ENCODE data around the gene AXIN2. TPM values are rescaled to one million over a fixed set of nuclear protein-coding genes. Genes with fewer than 3 reads are reported as not detected.

The AXIN2 gene, protein sequence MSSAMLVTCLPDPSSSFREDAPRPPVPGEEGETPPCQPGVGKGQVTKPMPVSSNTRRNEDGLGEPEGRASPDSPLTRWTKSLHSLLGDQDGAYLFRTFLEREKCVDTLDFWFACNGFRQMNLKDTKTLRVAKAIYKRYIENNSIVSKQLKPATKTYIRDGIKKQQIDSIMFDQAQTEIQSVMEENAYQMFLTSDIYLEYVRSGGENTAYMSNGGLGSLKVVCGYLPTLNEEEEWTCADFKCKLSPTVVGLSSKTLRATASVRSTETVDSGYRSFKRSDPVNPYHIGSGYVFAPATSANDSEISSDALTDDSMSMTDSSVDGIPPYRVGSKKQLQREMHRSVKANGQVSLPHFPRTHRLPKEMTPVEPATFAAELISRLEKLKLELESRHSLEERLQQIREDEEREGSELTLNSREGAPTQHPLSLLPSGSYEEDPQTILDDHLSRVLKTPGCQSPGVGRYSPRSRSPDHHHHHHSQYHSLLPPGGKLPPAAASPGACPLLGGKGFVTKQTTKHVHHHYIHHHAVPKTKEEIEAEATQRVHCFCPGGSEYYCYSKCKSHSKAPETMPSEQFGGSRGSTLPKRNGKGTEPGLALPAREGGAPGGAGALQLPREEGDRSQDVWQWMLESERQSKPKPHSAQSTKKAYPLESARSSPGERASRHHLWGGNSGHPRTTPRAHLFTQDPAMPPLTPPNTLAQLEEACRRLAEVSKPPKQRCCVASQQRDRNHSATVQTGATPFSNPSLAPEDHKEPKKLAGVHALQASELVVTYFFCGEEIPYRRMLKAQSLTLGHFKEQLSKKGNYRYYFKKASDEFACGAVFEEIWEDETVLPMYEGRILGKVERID
- polyA plus RNA-seq: 12.4 TPM
- long read RNA-seq, donor 1: 0 reads
- long read RNA-seq, donor 2, partial matches to known transcripts: 0 of 1 reads
- long read RNA-seq, donor 2, other reads (novel, unspliced or antisense): 0 of 1 reads
- long read RNA-seq, donor 3: 0 reads
- long read RNA-seq, donor 4: 0 reads
- long read RNA-seq, donor 5: 0 reads
- long read RNA-seq, donor 6: 0 reads
- long read RNA-seq, donor 7, partial matches to known transcripts: 6 of 7 reads
- long read RNA-seq, donor 7, other reads (novel, unspliced or antisense): 0 of 7 reads
- long read RNA-seq, donor 8: 0 reads
- long read RNA-seq, donor 9: 0 reads
- long read RNA-seq, donor 10: 0 reads
- long read RNA-seq, donor 11, partial matches to known transcripts: 0 of 1 reads
- long read RNA-seq, donor 11, other reads (novel, unspliced or antisense): 0 of 1 reads

DNA sequence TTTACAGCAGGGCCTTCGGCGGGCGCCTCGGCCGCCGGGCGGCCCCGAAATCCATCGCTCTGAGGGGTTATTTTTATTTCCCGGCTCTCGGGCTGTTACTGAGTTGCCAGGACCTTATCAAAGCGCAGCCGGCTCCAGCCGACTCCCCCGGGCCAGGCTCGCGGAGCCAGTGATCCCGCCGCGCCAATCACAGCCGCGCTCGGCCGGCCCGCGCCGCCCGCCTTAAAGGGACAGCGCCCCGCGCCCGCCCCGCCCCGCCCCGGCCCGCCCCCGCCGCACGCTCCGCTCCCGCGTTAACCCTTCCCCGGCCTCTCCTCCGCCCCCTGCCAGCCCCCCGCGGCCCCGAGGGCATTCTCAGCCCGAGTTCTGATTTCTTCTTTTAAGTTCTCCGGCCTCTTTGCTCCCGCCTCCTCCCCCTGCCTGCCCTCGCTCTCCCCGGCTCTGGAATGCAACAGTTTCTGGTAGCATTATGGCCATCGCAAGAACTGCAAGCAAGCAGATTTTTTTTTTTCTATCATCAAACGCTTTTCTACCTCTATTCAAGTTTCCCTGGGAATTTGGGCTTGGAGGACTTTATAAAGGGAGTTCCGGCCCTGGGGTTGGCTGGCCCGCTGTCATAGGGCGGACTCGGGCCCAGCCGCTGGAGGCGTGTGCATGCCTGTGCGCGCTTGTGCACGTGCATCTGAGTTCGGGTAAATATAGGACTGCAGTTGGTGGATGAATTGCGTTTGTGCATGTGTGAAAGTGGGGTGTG lies at the start of gene AXIN2:
TSS of gene AXIN2 (minus strand) at position 197 of the 754 bp plus-strand sequence. CDS start 3,028 bp downstream, outside the sequence.
- Histone ChIP-seq H3K4me1 (ENCODE audit: control insufficient read depth, insufficient read depth, low read length) (peaks cover 51% of the 10 kb centered on the region), H3K27me3 (ENCODE audit: control insufficient read depth, insufficient read depth, low read length) (peaks cover 6% of the 10 kb centered on the region), H3K9me3 (ENCODE audit: control insufficient read depth, low read depth, low read length) (no peaks in the 10 kb centered on the region), H3K36me3 (ENCODE audit: control insufficient read depth, insufficient read depth, low read length) (peaks cover 10% of the 10 kb centered on the region), H3K27ac (ENCODE audit: low read length) (peak within 1 kb of the TSS; percentile 91), H3K4me3 (ENCODE audit: low read length) (peak within 1 kb of the TSS; percentile 67)
- WGBS (ENCODE audit: insufficient coverage, low lambda C conversion rate): 0% methylated on average over 2 of the region's 65 CpGs
- DNase-seq: peak; percentile 84 to 96

DNA sequence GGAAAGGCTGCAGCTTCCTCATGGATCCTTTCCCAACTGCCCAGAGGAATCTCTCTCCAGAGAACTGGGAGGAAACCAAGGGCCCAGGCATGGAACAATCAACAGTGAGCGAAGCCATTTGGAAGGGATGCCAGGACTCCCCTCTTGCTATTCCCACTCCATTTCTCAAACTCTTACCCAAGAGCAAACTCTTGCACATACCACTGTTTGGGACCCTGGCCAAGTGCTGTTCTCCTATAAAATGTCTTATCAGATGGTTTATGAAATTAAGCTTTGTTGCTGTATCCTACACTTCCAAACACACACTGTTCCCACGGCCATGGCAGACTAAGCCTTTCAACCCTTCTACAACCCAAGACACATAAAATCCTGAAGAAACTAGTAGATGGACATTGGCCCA lies 48.3 kb upstream of the AXIN2 start:
- no peaks in the 10 kb centered on the region for H3K27me3 ChIP-seq (ENCODE audit: control insufficient read depth, insufficient read depth, low read length)
- DNase-seq: no peak
- whole genome bisulfite sequencing (ENCODE audit: insufficient coverage, low lambda C conversion rate): 100% methylated on average over 1 of the region's 2 CpGs
- H3K36me3 ChIP-seq (ENCODE audit: control insufficient read depth, insufficient read depth, low read length): no peaks in the 10 kb centered on the region
- H3K27ac ChIP-seq (ENCODE audit: low read length): no peak overlapping the region
- H3K4me3 ChIP-seq (ENCODE audit: low read length): no peak overlapping the region
- H3K4me1 ChIP-seq (ENCODE audit: control insufficient read depth, insufficient read depth, low read length): no peaks in the 10 kb centered on the region
- no peaks in the 10 kb centered on the region for H3K9me3 ChIP-seq (ENCODE audit: control insufficient read depth, low read depth, low read length)

DNA sequence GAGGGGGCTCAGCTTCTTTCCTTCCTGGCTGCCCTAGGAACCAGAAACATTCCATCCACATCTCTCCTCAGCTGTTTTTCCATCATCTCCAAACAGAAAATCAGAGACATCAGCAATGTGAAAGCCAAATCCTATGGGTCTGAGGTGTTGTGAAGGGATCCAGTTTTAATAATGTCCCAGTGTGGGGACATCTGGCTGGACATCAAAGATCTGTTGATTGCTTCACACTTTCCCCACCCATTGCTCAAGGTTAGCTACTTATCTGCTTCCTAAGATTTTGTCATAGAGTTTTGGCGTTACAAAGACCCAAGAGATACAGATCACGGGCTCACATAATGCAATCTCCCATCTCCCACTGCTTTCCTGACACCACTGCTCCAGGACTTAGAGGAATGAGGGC lies 47.8 kb upstream of the AXIN2 start:
- Histone ChIP-seq H3K36me3 (ENCODE audit: control insufficient read depth, insufficient read depth, low read length) (no peaks in the 10 kb centered on the region), H3K27me3 (ENCODE audit: control insufficient read depth, insufficient read depth, low read length) (no peaks in the 10 kb centered on the region), H3K4me3 (ENCODE audit: low read length) (no peak overlapping the region), H3K27ac (ENCODE audit: low read length) (no peak overlapping the region), H3K9me3 (ENCODE audit: control insufficient read depth, low read depth, low read length) (no peaks in the 10 kb centered on the region), H3K4me1 (ENCODE audit: control insufficient read depth, insufficient read depth, low read length) (no peaks in the 10 kb centered on the region)
- no peak for DNase-seq
- WGBS (ENCODE audit: insufficient coverage, low lambda C conversion rate): no CpG with 5 or more reads among the region's 2 CpGs

DNA sequence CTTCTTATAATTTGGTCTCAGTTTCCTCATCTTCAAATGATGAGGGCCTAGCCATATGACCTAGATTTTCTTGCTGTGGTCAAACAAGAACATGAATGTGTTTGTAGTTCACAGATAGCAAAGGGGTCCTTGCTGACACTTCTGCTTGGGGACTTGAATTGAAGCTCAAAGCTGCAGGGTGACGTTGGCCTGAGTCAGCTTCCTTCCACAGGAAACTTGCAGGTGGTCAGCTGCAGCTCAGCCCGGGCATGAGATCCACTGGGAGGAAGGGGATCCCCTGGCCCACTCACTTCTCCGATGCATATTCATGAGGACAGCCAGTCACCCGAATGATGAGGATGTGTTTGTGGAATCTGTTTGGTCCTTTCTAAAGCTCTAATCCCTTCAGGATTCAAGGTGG lies 42.6 kb upstream of the AXIN2 start:
- Histone ChIP-seq H3K4me1 (ENCODE audit: control insufficient read depth, insufficient read depth, low read length) (no peaks in the 10 kb centered on the region), H3K36me3 (ENCODE audit: control insufficient read depth, insufficient read depth, low read length) (no peaks in the 10 kb centered on the region), H3K27me3 (ENCODE audit: control insufficient read depth, insufficient read depth, low read length) (no peaks in the 10 kb centered on the region), H3K9me3 (ENCODE audit: control insufficient read depth, low read depth, low read length) (no peaks in the 10 kb centered on the region), H3K27ac (ENCODE audit: low read length) (no peak overlapping the region), H3K4me3 (ENCODE audit: low read length) (no peak overlapping the region)
- DNase-seq: no peak
- no CpG with 5 or more reads among the region's 4 CpGs for WGBS (ENCODE audit: insufficient coverage, low lambda C conversion rate)

DNA sequence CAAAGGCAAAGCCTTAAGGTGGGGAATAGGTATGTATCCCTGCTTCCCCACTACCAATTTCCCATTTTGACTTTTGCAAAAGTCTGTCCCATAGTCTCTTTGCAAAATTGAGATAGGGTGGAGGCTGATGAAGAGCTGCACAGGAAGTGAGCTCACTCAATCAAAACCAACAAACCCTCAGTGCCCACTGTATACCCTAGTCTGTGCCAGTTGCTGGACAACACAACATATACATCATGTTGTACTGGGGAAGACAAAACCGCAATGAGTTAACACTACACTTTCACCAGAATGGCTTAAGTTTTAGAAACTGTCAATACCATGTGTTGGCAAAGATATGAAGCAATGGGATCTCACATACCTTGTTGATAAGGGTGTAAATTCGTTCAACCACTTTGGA lies 40.4 kb upstream of the AXIN2 start:
- Histone ChIP-seq H3K4me1 (ENCODE audit: control insufficient read depth, insufficient read depth, low read length) (no peaks in the 10 kb centered on the region), H3K27ac (ENCODE audit: low read length) (no peak overlapping the region), H3K9me3 (ENCODE audit: control insufficient read depth, low read depth, low read length) (no peaks in the 10 kb centered on the region), H3K36me3 (ENCODE audit: control insufficient read depth, insufficient read depth, low read length) (no peaks in the 10 kb centered on the region), H3K4me3 (ENCODE audit: low read length) (no peak overlapping the region), H3K27me3 (ENCODE audit: control insufficient read depth, insufficient read depth, low read length) (no peaks in the 10 kb centered on the region)
- WGBS (ENCODE audit: insufficient coverage, low lambda C conversion rate): no CpG with 5 or more reads among the region's 2 CpGs
- no peak for DNase-seq

DNA sequence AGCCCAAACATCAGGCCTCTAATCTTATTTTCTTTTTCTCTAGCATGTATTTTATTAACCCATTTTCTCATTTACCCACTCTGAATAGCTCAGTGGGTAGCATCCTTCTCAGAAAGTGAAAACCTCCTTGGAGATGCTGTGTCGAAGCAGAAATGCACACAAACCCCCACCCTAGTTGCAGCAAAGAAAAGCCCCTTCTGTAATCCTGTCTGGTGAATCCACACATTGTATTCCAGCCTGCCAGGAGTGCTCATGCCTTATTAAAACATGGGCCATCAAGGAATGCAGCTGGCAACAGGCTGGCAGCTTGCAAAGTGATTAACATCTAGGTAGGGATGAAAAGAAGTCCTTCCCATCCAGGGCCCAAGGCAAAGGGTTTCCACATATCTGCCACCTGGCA lies 39.7 kb upstream of the AXIN2 start:
- no peaks in the 10 kb centered on the region for H3K27me3 ChIP-seq (ENCODE audit: control insufficient read depth, insufficient read depth, low read length)
- H3K27ac ChIP-seq (ENCODE audit: low read length): no peak overlapping the region
- no peaks in the 10 kb centered on the region for H3K9me3 ChIP-seq (ENCODE audit: control insufficient read depth, low read depth, low read length)
- no peak for DNase-seq
- H3K4me1 ChIP-seq (ENCODE audit: control insufficient read depth, insufficient read depth, low read length): no peaks in the 10 kb centered on the region
- H3K36me3 ChIP-seq (ENCODE audit: control insufficient read depth, insufficient read depth, low read length): no peaks in the 10 kb centered on the region
- no peak overlapping the region for H3K4me3 ChIP-seq (ENCODE audit: low read length)
- no CpG with 5 or more reads among the region's 1 CpG for WGBS (ENCODE audit: insufficient coverage, low lambda C conversion rate)

DNA sequence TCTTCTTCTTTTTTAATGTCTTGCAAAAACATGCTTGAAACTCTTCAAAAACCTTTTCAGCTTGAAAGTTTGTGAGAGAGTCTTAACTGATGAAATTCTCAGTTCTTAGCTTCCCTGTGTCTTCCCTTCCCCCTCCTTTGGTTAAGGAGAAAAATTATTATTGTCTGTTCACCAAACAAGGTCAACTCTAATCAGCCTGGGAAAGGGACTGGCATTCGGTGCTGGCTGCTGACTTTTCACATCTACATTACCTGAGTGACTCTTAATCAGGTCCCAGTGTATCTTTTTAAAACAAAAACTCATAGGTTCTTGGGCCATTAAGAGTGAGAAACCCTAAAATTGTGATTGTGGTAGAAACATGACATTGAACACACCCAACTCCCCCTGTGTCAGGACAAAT lies 39.1 kb upstream of the AXIN2 start:
- H3K4me3 ChIP-seq (ENCODE audit: low read length): no peak overlapping the region
- no peaks in the 10 kb centered on the region for H3K9me3 ChIP-seq (ENCODE audit: control insufficient read depth, low read depth, low read length)
- no CpG with 5 or more reads among the region's 1 CpG for WGBS (ENCODE audit: insufficient coverage, low lambda C conversion rate)

DNA sequence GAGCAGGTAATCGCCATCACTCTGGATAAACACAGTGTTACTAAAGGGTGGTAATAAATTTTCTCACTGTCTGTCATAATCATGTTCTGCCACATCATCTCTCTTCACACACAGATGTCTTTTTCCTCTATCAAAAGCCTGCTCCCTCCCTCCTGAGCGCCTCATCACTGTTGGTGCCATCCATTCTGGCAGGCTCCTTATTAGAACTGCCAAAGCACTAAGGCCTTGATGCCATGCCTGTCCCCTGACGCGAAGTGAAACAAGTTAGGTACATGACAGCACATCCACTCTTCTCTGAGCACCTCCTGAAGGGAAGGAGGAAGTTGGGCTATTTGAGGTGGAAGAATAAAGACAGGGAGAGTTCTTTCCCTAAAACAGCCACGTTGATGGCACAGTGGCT lies 38.2 kb upstream of the AXIN2 start:
- no CpG with 5 or more reads among the region's 5 CpGs for WGBS (ENCODE audit: insufficient coverage, low lambda C conversion rate)
- DNase-seq: no peak
- H3K27ac ChIP-seq (ENCODE audit: low read length): no peak overlapping the region

More for the DNA sequence above, 39.1 kb upstream of the AXIN2 start:
- Histone ChIP-seq H3K36me3 (ENCODE audit: control insufficient read depth, insufficient read depth, low read length) (no peaks in the 10 kb centered on the region), H3K27ac (ENCODE audit: low read length) (no peak overlapping the region), H3K27me3 (ENCODE audit: control insufficient read depth, insufficient read depth, low read length) (no peaks in the 10 kb centered on the region), H3K4me1 (ENCODE audit: control insufficient read depth, insufficient read depth, low read length) (no peaks in the 10 kb centered on the region)
- no peak for DNase-seq

DNA sequence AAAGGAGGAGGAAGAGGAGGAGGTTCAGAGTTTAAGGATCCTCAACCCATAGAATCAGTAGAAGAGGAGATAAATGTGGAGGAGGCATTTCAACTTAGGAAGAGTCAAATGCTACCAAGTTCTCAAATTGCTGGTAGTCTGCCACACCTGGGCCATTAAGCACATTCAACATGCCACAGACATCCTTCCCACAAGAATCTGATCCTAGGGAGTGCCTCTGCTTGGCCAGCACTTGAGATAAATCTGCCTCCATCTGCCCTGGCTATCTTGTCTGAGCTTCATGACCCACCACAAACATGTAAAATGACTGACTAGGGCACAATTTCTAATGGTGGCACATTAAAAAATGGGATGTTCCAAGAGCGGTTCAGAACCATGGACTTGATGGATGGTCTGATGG lies 37.3 kb upstream of the AXIN2 start:
- no peaks in the 10 kb centered on the region for H3K36me3 ChIP-seq (ENCODE audit: control insufficient read depth, insufficient read depth, low read length)
- WGBS (ENCODE audit: insufficient coverage, low lambda C conversion rate): no CpG with 5 or more reads among the region's 1 CpG

More for the DNA sequence above, 38.2 kb upstream of the AXIN2 start:
- Histone ChIP-seq H3K4me3 (ENCODE audit: low read length) (no peak overlapping the region), H3K4me1 (ENCODE audit: control insufficient read depth, insufficient read depth, low read length) (no peaks in the 10 kb centered on the region), H3K36me3 (ENCODE audit: control insufficient read depth, insufficient read depth, low read length) (no peaks in the 10 kb centered on the region), H3K9me3 (ENCODE audit: control insufficient read depth, low read depth, low read length) (no peaks in the 10 kb centered on the region), H3K27me3 (ENCODE audit: control insufficient read depth, insufficient read depth, low read length) (no peaks in the 10 kb centered on the region)

More for the DNA sequence above, 37.3 kb upstream of the AXIN2 start:
- Histone ChIP-seq H3K27me3 (ENCODE audit: control insufficient read depth, insufficient read depth, low read length) (no peaks in the 10 kb centered on the region), H3K9me3 (ENCODE audit: control insufficient read depth, low read depth, low read length) (no peaks in the 10 kb centered on the region), H3K4me3 (ENCODE audit: low read length) (no peak overlapping the region), H3K27ac (ENCODE audit: low read length) (no peak overlapping the region), H3K4me1 (ENCODE audit: control insufficient read depth, insufficient read depth, low read length) (no peaks in the 10 kb centered on the region)
- no peak for DNase-seq
